Calu3 (cell line): Measurements from ENCODE around the gene SORBS1. TPM values are rescaled to one million over a fixed set of nuclear protein-coding genes. Genes with fewer than 3 reads are reported as not detected.

Experiments
- BruUV-seq: library from RNA; stranded (reverse); fragments of 400-500 nt; replicated peaks from 2 replicates; lab custom pipeline; 2021; lab: Mats Ljungman, UMichigan
- CTCF ChIA-PET: fragments of 300-600 bp; sonication (Branson Sonifier 250); formaldehyde crosslinking; loops from one replicate; lab custom pipeline; 2022; ENCODE audit warnings: antibody characterized with exemption; lab: Charles Lee
- DNase-seq: peaks from one replicate; pipeline ENCODE4 v3.0.0; 2022
- H3K27ac Mint-ChIP-seq: one replicate; pipeline ENCODE4 v1.8.0; 2022; ENCODE audit warnings: mixed read lengths; ENCODE audit not compliant: unreplicated experiment
- H3K27me3 Mint-ChIP-seq: one replicate; pipeline ENCODE4 v1.8.0; 2022; ENCODE audit warnings: mixed read lengths; ENCODE audit not compliant: unreplicated experiment
- H3K36me3 Mint-ChIP-seq: one replicate; pipeline ENCODE4 v1.8.0; 2022; ENCODE audit warnings: mild to moderate bottlenecking, moderate library complexity, mixed read lengths; ENCODE audit not compliant: insufficient read depth, unreplicated experiment
- H3K4me1 Mint-ChIP-seq: one replicate; pipeline ENCODE4 v1.8.0; 2022; ENCODE audit warnings: mild to moderate bottlenecking, low read depth, mixed read lengths; ENCODE audit not compliant: unreplicated experiment
- H3K4me3 Mint-ChIP-seq: one replicate; pipeline ENCODE4 v1.8.0; 2022; ENCODE audit warnings: mild to moderate bottlenecking, low read depth, moderate library complexity, mixed read lengths; ENCODE audit not compliant: unreplicated experiment
- H3K9me3 Mint-ChIP-seq: one replicate; pipeline ENCODE4 v1.8.0; 2022; ENCODE audit warnings: low read depth, mixed read lengths; ENCODE audit not compliant: unreplicated experiment
- CTCF ChIP-seq: fragments of 200-600 bp; IDR thresholded peaks from one replicate; pipeline ENCODE4 v1.8.0; 2022; ENCODE audit warnings: antibody characterized with exemption; ENCODE audit not compliant: unreplicated experiment
- intact Hi-C: fragments of 100-400 bp; cut with micrococcal nuclease; formaldehyde crosslinking; loops from one replicate; pipeline ENCODE4 v1.10.0; 2022; ENCODE audit not compliant: unreplicated experiment
- total RNA-seq: library from RNA; stranded (reverse); gene quantifications from 2 replicates; pipeline ENCODE4 v1.2.3, GENCODE V29; 2022

SORBS1 gene
- total RNA-seq, 1 experiment from 2014 or later: 2.8 TPM

GRCh38 chr10:95408983-95409873, 151.9 kb downstream of the SORBS1 start:
- H3K27ac Mint-ChIP-seq: peak overlapping the region; percentile 72
- DNase-seq: peak; percentile 18
- H3K36me3 Mint-ChIP-seq: no peaks in the 10 kb centered on the region
- no peak for TF ChIP-seq CTCF
- H3K4me1 Mint-ChIP-seq: peaks cover 18% of the 10 kb centered on the region
- H3K27me3 Mint-ChIP-seq: no peaks in the 10 kb centered on the region
- no peak overlapping the region for H3K4me3 Mint-ChIP-seq
- intact Hi-C loops: no loop called here
- CTCF ChIA-PET: interaction anchor here (0.6 to 0.7 kb wide), 2 partner anchors 15 to 196 kb away, joined by 3 to 12 read pairs; no protein-coding TSS in a partner anchor
- BruUV-seq: no TSS peak
- no peaks in the 10 kb centered on the region for H3K9me3 Mint-ChIP-seq

GRCh38 chr10:95408148-95408960, 152.8 kb downstream of the SORBS1 start:
- no peak overlapping the region for H3K27ac Mint-ChIP-seq

GRCh38 chr10:95407546-95407945, 153.6 kb downstream of the SORBS1 start:
- BruUV-seq: no TSS peak
- no peak overlapping the region for H3K27ac Mint-ChIP-seq
- intact Hi-C loops: no loop called here
- no peaks in the 10 kb centered on the region for H3K9me3 Mint-ChIP-seq
- CTCF ChIA-PET: interaction anchor here (0.7 to 1.6 kb wide), 2 partner anchors 19 to 859 kb away, joined by 6 read pairs; no protein-coding TSS in a partner anchor
- TF ChIP-seq CTCF: no peak
- no peak overlapping the region for H3K4me3 Mint-ChIP-seq
- no peaks in the 10 kb centered on the region for H3K36me3 Mint-ChIP-seq
- DNase-seq: no peak
- no peaks in the 10 kb centered on the region for H3K27me3 Mint-ChIP-seq
- peaks cover 18% of the 10 kb centered on the region for H3K4me1 Mint-ChIP-seq

More at GRCh38 chr10:95408148-95408960, 152.8 kb downstream of the SORBS1 start:
- H3K36me3 Mint-ChIP-seq: no peaks in the 10 kb centered on the region
- CTCF ChIA-PET: interaction anchor here (0.6 to 1.6 kb wide), 3 partner anchors 20 to 858 kb away, joined by 6 to 12 read pairs (median 6); no protein-coding TSS in a partner anchor
- TF ChIP-seq CTCF: no peak
- no peak overlapping the region for H3K4me3 Mint-ChIP-seq
- no TSS peak for BruUV-seq
- H3K9me3 Mint-ChIP-seq: no peaks in the 10 kb centered on the region
- intact Hi-C loops: no loop called here
- no peaks in the 10 kb centered on the region for H3K27me3 Mint-ChIP-seq
- DNase-seq: peak; percentile 22
- H3K4me1 Mint-ChIP-seq: peaks cover 18% of the 10 kb centered on the region

- no peak for TF ChIP-seq CTCF
- no peaks in the 10 kb centered on the region for H3K36me3 Mint-ChIP-seq
- H3K4me3 Mint-ChIP-seq: no peak overlapping the region
- no peak overlapping the region for H3K27ac Mint-ChIP-seq
- CTCF ChIA-PET: interaction anchor here (0.6 to 1.6 kb wide), 2 partner anchors 19 to 259 kb away, joined by 3 to 6 read pairs; no protein-coding TSS in a partner anchor
- DNase-seq: peak; percentile 58
- H3K27me3 Mint-ChIP-seq: no peaks in the 10 kb centered on the region
- intact Hi-C loops: no loop called here
- peaks cover 18% of the 10 kb centered on the region for H3K4me1 Mint-ChIP-seq
- BruUV-seq: no TSS peak
- no peaks in the 10 kb centered on the region for H3K9me3 Mint-ChIP-seq
These were observed 154.4 kb downstream of the SORBS1 start for GRCh38 chr10:95406651-95407280.
